AG09309 (cell line): ENCODE results near the gene LIN52.

Source experiments
- DNase-seq: peaks from one replicate; pipeline ENCODE4 v3.0.0-alpha.2; 2010; ENCODE audit warnings: low read depth
- H3K4me3 ChIP-seq: 2 replicates; pipeline ENCODE4 v1.5.1; 2011; ENCODE audit warnings: mild to moderate bottlenecking, low read depth, low read length, moderate library complexity; ENCODE audit not compliant: control insufficient read depth
- TF ChIP-seq, protein P1 (sequence below): IDR thresholded peaks from 2 replicates; pipeline ENCODE4 v1.5.1; 2011; ENCODE audit warnings: mild to moderate bottlenecking, low read depth, low read length, inconsistent platforms; ENCODE audit not compliant: insufficient read depth, control insufficient read depth; ENCODE audit errors: missing control alignments

LIN52 gene

DNA sequence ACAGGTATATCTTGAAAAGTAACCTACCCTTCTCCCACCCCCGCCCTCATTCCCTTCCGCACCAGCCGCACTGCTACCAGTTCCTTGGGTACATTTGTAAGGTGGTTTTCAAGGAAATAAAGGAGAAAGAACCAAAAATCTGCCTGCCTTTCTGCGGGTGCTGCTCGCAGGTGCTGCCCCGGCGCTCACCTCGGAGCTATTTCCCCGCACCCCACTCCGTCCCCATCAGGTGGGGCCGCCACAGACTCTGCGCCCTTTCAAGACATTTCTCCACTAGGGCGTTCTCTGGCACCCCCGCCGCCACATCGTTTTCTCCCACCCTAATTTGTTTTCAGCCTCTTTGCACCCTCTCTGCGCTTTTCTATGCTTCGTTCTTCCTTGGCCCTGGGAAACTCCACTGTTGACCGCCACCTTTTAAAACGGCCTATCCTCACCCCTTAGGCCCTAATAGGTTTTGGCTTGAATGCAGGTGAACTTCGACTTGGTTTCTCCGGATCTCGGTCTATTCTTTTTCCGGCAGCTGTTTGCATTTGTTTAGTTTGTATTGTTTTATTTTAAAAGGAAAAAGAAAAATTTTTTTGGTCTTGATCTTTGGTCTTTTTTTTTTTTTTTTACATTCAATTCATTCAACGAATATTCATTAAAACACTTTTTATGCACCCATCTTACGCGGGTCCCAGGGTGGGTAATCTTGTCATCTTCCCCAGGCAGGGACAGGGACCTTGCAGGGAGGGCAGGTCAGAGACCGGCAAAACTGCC lies 157.4 kb downstream of the LIN52 start:
- no peak for DNase-seq
- H3K4me3 ChIP-seq = no peak overlapping the region
- TF ChIP-seq, protein P1, sequence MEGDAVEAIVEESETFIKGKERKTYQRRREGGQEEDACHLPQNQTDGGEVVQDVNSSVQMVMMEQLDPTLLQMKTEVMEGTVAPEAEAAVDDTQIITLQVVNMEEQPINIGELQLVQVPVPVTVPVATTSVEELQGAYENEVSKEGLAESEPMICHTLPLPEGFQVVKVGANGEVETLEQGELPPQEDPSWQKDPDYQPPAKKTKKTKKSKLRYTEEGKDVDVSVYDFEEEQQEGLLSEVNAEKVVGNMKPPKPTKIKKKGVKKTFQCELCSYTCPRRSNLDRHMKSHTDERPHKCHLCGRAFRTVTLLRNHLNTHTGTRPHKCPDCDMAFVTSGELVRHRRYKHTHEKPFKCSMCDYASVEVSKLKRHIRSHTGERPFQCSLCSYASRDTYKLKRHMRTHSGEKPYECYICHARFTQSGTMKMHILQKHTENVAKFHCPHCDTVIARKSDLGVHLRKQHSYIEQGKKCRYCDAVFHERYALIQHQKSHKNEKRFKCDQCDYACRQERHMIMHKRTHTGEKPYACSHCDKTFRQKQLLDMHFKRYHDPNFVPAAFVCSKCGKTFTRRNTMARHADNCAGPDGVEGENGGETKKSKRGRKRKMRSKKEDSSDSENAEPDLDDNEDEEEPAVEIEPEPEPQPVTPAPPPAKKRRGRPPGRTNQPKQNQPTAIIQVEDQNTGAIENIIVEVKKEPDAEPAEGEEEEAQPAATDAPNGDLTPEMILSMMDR = no peak

DNA sequence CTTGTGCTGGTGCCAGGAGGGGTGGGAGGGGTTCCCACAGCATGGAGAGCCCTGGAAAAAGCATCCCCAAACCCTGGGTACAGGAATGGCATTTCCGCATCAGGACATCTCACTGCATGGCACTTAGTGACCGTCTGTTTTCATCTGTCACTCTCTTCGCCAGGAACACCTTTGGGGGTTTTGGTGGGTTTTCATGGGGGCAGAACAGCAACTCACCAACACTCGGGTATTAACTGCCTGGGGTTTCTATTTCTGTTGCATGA lies 158.0 kb downstream of the LIN52 start:
- DNase-seq = no peak
- no peak overlapping the region for H3K4me3 ChIP-seq
- TF ChIP-seq, protein P1 = no peak

DNA sequence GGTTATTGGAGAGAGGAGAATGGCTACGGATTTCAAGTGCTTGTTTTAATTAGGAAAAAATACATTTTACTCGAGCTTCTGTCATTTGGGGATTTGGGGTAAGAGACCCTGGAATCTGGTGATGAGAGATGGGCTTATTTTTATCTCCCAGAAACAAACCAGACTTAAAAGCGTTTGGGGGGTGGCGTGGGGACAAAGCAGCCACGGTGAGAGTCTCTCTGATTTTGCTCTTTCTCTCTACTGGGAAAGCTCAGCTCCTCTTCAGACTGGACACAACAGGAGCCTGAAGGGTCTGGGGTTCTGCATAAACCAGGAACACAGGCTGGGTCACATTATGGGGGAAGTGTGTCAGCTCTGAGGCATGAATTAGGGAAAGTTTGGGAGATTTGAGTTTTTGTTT lies 158.3 kb downstream of the LIN52 start:
- no peak overlapping the region for H3K4me3 ChIP-seq
- TF ChIP-seq, protein P1 = no peak
- DNase-seq = no peak

DNA sequence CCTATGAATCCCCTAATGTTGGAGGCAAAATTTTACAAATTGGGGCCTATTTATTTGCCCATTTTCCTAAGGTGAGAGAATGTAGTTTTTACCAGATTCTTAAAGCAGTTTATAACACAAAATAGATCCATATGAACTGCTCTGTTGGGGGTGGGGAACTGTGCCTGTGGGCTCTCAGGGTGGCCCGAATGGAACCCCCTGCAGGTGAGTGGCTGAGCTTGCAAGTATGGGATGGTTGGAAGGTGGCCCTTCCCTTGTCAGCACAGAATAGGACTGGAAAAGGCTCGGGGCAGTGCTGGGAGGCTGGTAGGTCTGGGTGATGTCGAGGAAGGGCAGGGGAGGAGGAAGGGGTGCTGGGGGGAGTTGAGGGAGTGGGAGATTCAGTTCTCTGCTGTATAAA lies 159.4 kb downstream of the LIN52 start:
- TF ChIP-seq, protein P1 = no peak
- H3K4me3 ChIP-seq = no peak overlapping the region
- DNase-seq = no peak

DNA sequence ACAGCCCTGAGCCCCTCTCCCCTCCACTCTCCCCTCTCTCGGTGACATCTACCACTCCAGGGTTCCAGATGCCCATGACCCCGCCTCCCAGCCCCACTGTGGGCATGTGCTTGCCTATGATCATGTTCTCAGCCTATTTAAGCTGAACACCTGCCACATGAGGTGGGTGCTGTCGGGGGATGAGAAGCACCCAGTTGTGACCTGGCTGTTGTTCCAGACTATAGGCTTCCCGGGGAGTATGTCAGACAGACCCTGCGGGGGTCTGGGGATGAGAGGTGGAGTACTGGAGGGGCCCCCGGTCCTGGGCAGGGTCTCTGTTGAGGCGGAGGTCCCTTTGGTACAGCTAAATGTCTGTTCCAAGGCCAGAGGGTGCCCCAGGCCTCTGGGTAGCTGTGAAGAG lies 160.5 kb downstream of the LIN52 start:
- TF ChIP-seq, protein P1 = no peak
- no peak overlapping the region for H3K4me3 ChIP-seq
- no peak for DNase-seq

DNA sequence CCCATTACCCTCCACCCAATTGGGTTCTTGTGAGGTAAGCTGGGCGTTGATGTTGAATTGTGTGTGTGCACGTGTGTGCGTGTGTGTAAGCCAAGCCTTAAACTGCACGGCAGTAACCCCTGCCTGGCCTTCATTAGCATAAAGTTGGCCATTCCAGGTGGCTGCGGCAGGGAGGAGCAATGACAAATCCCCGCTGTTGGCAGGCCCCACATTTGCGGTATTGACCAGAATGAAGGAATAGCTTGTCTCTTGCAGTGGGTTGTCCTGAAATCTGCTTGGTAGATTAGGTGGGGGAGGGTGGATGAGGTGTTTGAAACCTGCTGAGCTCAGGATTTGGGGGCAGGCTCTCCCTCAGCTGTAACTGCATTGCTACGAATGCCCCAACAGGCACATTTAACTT lies 161.8 kb downstream of the LIN52 start:
- no peak overlapping the region for H3K4me3 ChIP-seq
- TF ChIP-seq, protein P1 = no peak

DNA sequence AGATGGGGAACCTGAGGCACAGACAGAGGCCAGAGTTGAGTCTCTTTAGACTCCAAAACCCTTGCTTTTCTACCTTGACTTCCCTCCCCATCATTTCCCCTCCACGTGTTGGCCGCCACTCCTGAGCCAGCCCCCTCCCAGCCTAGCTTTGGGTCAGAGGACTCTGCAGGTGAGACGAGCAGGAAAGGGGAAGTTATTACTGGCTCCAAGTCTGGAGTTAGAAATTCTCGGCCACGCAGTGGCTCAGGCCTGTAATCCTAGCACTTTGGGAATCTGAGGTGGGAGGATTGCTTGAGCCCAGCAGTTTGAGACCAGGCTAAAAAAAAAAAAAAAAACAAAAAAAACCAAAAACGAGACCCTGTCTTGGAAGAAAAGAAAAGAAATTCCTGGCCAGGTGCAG lies 163.3 kb downstream of the LIN52 start:
- no peak for DNase-seq
- no peak overlapping the region for H3K4me3 ChIP-seq

More for the DNA sequence above, 161.8 kb downstream of the LIN52 start:
- no peak for DNase-seq

More for the DNA sequence above, 163.3 kb downstream of the LIN52 start:
- TF ChIP-seq, protein P1 = no peak
